SK-N-SH treated with all-trans-retinoic acid at 6 μM for 48 hours (cell line): Measurements from ENCODE around the gene APPBP2.

ENCODE experiments used
- ATAC-seq: fragments of 200-7000 bp; cut with Tn5 transposase; 3 replicates; pipeline ENCODE4 v1.9.1; 2020; ENCODE audit warnings: mild to moderate bottlenecking, moderate library complexity
- ARNTL ChIP-seq: fragments of 450-650 bp; formaldehyde crosslinking; IDR thresholded peaks from 2 replicates; pipeline ENCODE4 v1.5.0; 2020; ENCODE audit warnings: low read depth, mild to moderate bottlenecking, moderate library complexity, borderline replicate concordance
- BACH2 ChIP-seq: fragments of 250-450 bp; sonication (Bioruptor Pico); IDR thresholded peaks from 2 replicates; pipeline ENCODE4 v1.9.0; 2021; ENCODE audit warnings: mild to moderate bottlenecking, borderline replicate concordance
- CSDC2 ChIP-seq: fragments of 250-450 bp; sonication (Bioruptor Pico); IDR thresholded peaks from 2 replicates; pipeline ENCODE4 v1.5.0; 2020; ENCODE audit warnings: mild to moderate bottlenecking, moderate library complexity
- CSRNP3 ChIP-seq: fragments of 250-450 bp; sonication (Bioruptor Pico); IDR thresholded peaks from 2 replicates; pipeline ENCODE4 v1.5.1; 2021; ENCODE audit warnings: mild to moderate bottlenecking, moderate library complexity
- ESRRG ChIP-seq: fragments of 250-450 bp; sonication (Bioruptor Pico); IDR thresholded peaks from 2 replicates; pipeline ENCODE4 v1.6.1; 2021; ENCODE audit warnings: mild to moderate bottlenecking
- GLIS3 ChIP-seq: fragments of 250-450 bp; sonication (Bioruptor Pico); IDR thresholded peaks from 2 replicates; pipeline ENCODE4 v1.5.0; 2020; ENCODE audit warnings: mild to moderate bottlenecking, moderate library complexity
- ISL1 ChIP-seq: fragments of 250-450 bp; sonication (Bioruptor Pico); IDR thresholded peaks from 2 replicates; pipeline ENCODE4 v2.1.2; 2022; ENCODE audit warnings: mild to moderate bottlenecking, moderate library complexity
- OSR1 ChIP-seq: fragments of 250-450 bp; sonication (Bioruptor Pico); IDR thresholded peaks from 2 replicates; pipeline ENCODE4 v1.8.0; 2022; ENCODE audit warnings: moderate library complexity, mild to moderate bottlenecking, inconsistent platforms
- POU6F1 ChIP-seq: fragments of 250-450 bp; sonication (Bioruptor Pico); IDR thresholded peaks from 2 replicates; pipeline ENCODE4 v1.8.0; 2021; ENCODE audit warnings: low read depth, mild to moderate bottlenecking, moderate library complexity, borderline replicate concordance
- PPARA ChIP-seq: fragments of 250-450 bp; sonication (Bioruptor Pico); IDR thresholded peaks from 2 replicates; pipeline ENCODE4 v1.5.0; 2020; ENCODE audit warnings: mild to moderate bottlenecking, borderline replicate concordance
- SNAI2 ChIP-seq: fragments of 250-450 bp; sonication (Bioruptor Pico); IDR thresholded peaks from 2 replicates; pipeline ENCODE4 v1.5.0; 2020; ENCODE audit warnings: mild to moderate bottlenecking, moderate library complexity
- TCF4 ChIP-seq: fragments of 250-450 bp; sonication (Bioruptor Pico); IDR thresholded peaks from 2 replicates; pipeline ENCODE4 v1.8.0; 2021; ENCODE audit warnings: mild to moderate bottlenecking, moderate library complexity, borderline replicate concordance
- TOX ChIP-seq: fragments of 250-450 bp; sonication (Bioruptor Pico); IDR thresholded peaks from 2 replicates; pipeline ENCODE4 v1.8.0; 2021; ENCODE audit warnings: mild to moderate bottlenecking, moderate library complexity, borderline replicate concordance
- TSHZ2 ChIP-seq: fragments of 250-450 bp; sonication (Bioruptor Pico); IDR thresholded peaks from 2 replicates; pipeline ENCODE4 v1.5.0; 2020; ENCODE audit warnings: mild to moderate bottlenecking, moderate library complexity
- ZC3H10 ChIP-seq: fragments of 250-450 bp; sonication (Bioruptor Pico); IDR thresholded peaks from 2 replicates; pipeline ENCODE4 v1.5.1; 2021; ENCODE audit warnings: mild to moderate bottlenecking, moderate library complexity
- ZFP3 ChIP-seq: fragments of 250-450 bp; sonication (Bioruptor Pico); IDR thresholded peaks from 2 replicates; pipeline ENCODE4 v1.5.0; 2020; ENCODE audit warnings: mild to moderate bottlenecking, moderate library complexity
- ZFP30 ChIP-seq: fragments of 450-650 bp; formaldehyde crosslinking; IDR thresholded peaks from 2 replicates; pipeline ENCODE4 v1.5.0; 2022; ENCODE audit warnings: mild to moderate bottlenecking, moderate library complexity
- ZNF565 ChIP-seq: fragments of 450-650 bp; formaldehyde crosslinking; conservative IDR thresholded peaks from 2 replicates; pipeline ENCODE4 v1.5.0; 2020; ENCODE audit warnings: low read depth, mild to moderate bottlenecking, moderate library complexity
- ZNF70 ChIP-seq: fragments of 450-650 bp; formaldehyde crosslinking; IDR thresholded peaks from 2 replicates; pipeline ENCODE4 v1.5.0; 2020; ENCODE audit warnings: mild to moderate bottlenecking, moderate library complexity
- ZNF8 ChIP-seq: fragments of 450-650 bp; formaldehyde crosslinking; IDR thresholded peaks from 2 replicates; pipeline ENCODE4 v1.5.0; 2020; ENCODE audit warnings: mild to moderate bottlenecking, moderate library complexity

APPBP2 gene

DNA sequence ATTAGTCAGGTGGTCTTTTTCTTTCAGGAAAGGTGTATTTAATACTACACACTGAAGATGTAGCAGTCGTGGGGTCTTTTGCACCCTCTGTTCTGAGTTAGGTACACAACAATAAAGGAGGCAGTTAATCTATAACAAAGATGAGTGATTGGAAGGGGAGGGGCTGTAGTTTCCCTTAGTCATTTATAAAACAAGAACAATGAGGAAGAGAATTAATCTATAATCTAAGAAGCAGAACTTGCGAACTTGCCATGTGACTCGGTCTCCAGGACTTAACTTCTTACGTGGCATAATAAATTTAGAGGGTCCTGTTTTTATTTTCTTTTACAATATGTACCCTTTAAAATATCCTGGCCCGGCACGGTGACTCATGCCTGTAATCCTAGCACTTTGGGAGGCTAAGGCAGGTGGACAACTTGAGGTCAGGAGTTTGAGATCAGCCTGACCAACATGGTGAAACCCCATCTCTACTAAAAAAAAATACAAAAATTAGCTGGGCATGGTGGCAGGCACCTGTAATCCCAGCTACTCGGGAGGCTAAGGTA, 8.6 kb upstream of the APPBP2 start:
- no peak for ATAC-seq
- TF ChIP-seq PPARA (no peak), TCF4 (CRISPR knock-in tag) (no peak), ZNF8 (CRISPR knock-in tag) (no peak), CSDC2 (CRISPR knock-in tag) (no peak), TOX (CRISPR knock-in tag) (no peak), GLIS3 (CRISPR knock-in tag) (no peak), TSHZ2 (CRISPR knock-in tag) (no peak), POU6F1 (CRISPR knock-in tag) (no peak), ZFP30 (CRISPR knock-in tag) (no peak), ISL1 (CRISPR knock-in tag) (no peak)

DNA sequence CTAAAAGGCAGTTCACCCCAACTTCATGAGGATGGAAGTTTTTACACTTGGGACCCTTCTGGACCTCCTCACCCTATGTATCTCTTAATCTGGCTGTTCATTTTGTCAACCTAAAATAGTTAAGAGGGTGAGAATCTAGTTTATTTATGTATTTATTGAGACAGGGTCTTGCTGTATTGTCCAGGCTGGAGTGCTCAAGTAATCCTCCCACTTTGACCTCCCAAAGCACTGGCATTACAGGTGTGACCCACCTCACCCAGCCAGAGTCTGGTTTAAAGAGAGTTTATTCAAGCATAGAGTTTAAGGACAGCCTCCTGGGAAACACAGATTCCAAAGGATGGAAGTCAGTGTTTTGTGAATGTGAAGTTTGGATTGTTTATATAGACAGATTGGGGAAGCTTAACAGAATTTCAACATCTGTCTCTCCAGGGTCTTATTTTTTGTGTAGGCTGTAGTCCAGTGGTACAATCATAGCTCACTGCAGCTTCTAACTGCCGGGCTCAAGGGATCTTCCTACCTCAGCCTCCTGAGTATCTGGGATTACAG, 8.0 kb upstream of the APPBP2 start:
- ATAC-seq = no peak
- TF ChIP-seq ISL1 (CRISPR knock-in tag) (no peak), CSRNP3 (CRISPR knock-in tag) (no peak), PPARA (no peak)

- ATAC-seq = no peak
- TF ChIP-seq ZC3H10 (no peak), ZNF70 (CRISPR knock-in tag) (no peak), BACH2 (CRISPR knock-in tag) (no peak), ESRRG (no peak), TCF4 (CRISPR knock-in tag) (no peak), OSR1 (CRISPR knock-in tag) (no peak), ARNTL (CRISPR knock-in tag) (no peak), SNAI2 (no peak), ZNF565 (CRISPR knock-in tag) (no peak), ZFP3 (CRISPR knock-in tag) (no peak), PPARA (no peak), POU6F1 (CRISPR knock-in tag) (no peak), TOX (CRISPR knock-in tag) (no peak), CSDC2 (CRISPR knock-in tag) (no peak), TSHZ2 (CRISPR knock-in tag) (no peak)
Measured at GRCh38 chr17:60529806-60530205, 3.8 kb upstream of the APPBP2 start.
